ENCODE data around the gene PFKP.

The PFKP gene

DNA sequence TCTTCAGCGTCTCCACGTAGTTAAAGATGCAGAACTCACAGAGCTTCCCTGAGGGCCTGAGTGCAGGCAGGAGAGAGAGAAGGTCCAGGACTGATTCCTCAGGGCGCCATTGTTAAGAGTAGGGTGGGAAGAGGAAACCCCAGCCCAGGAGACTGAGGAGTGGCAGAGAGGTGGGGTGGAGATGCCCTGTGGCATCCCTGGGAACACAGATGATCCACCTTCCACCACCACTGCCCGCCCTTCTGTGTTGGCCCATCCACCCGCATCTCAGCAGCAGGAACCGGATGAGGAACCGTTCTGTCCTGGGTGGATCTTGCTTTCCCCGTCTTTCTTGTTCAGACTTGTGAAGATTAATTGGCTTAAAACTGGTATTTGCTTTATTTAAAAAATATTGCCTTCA is 48.3 kb downstream of the PFKP start:
- no peak for DNase-seq (ENCODE audit: extremely low spot score)
- ChIA-PET CTCF (interaction anchor here (1.1 kb wide), 1 partner anchor 10 kb away, joined by 3 read pairs; no protein-coding TSS in a partner anchor), POLR2A (no interaction called here)
- TF ChIP-seq, protein P1, sequence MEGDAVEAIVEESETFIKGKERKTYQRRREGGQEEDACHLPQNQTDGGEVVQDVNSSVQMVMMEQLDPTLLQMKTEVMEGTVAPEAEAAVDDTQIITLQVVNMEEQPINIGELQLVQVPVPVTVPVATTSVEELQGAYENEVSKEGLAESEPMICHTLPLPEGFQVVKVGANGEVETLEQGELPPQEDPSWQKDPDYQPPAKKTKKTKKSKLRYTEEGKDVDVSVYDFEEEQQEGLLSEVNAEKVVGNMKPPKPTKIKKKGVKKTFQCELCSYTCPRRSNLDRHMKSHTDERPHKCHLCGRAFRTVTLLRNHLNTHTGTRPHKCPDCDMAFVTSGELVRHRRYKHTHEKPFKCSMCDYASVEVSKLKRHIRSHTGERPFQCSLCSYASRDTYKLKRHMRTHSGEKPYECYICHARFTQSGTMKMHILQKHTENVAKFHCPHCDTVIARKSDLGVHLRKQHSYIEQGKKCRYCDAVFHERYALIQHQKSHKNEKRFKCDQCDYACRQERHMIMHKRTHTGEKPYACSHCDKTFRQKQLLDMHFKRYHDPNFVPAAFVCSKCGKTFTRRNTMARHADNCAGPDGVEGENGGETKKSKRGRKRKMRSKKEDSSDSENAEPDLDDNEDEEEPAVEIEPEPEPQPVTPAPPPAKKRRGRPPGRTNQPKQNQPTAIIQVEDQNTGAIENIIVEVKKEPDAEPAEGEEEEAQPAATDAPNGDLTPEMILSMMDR (IDR thresholded peaks at IDR 0.05; ENCODE audit: control extremely low read depth, extremely low read depth, low read depth, missing control alignments): no peak

DNA sequence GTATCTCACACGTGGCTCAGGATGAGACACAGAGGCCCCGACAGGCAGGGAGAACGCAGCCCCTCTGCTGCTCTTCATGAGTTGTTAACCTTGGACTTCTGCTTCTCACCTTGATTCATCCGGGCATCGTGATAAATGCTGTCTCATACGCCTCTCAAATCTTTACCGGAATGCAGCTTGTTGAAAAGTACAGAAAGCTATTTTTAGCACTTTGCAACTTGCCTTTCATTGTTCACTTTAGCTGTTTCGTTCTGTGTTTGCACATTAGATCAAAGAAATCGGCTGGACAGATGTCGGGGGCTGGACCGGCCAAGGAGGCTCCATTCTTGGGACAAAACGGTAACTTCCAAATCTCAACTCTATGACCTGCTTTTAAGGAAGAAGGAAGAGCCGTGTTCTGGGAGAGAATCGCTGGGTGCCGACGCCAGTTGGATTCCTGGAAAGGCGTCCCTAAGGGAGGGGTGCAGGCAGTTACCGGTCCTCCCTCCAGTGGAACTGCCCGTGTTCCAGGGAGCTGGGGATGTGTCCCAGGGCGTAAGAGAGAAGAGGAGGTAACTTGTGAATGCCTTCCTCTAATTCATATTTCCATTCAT is 49.3 kb downstream of the PFKP start:
- ChIA-PET POLR2A (no interaction called here), CTCF (interaction anchor here (1.1 kb wide), 1 partner anchor 9 kb away, joined by 3 read pairs; no protein-coding TSS in a partner anchor)
- TF ChIP-seq, protein P1 (IDR thresholded peaks at IDR 0.05; ENCODE audit: control extremely low read depth, extremely low read depth, low read depth, missing control alignments): no peak
- no peak for DNase-seq (ENCODE audit: extremely low spot score)

DNA sequence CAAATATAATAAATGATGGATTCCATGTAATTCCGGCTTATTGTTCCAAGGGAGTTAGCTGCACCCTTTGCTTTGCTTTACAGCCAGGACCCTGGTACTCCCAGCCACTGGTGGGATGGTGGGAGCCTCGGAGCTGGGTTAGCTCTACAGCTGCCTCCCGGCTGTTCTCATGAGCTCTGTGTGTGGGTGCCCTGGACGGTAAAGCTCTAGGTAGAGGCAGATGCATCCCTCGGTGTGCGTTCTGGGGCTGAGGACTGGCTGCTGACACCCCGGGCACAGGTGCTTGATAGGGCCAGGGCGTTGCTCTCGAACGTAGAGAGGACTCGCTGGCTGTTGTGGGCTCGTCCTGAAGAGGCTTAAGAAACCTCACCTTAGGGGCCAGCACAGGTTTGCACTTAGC is 50.1 kb downstream of the PFKP start:
- TF ChIP-seq, protein P1 (IDR thresholded peaks at IDR 0.05; ENCODE audit: control extremely low read depth, extremely low read depth, low read depth, missing control alignments): no peak
- POLR2A ChIA-PET: no interaction called here
- no peak for DNase-seq (ENCODE audit: extremely low spot score)
- CTCF ChIA-PET: no interaction called here

DNA sequence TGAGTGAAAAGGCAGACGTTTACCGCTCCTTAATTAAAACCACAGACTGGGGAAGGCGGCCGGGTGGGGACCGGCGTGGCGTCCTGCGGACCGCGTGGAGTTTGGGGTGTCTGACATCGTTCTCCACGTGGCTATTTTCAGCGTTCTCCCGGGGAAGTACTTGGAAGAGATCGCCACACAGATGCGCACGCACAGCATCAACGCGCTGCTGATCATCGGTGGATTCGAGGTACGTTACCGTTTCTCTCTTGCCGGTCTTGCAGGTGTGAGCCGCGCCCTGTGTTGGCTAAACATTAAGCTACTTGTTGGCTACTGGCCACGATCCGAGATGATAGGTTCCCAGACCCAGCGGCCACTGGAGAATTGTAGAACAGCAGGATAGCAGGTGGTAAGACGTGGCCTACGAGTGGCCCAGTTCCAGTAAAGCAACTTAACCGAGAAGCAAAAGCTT is 51.3 kb downstream of the PFKP start:
- CTCF ChIA-PET: interaction anchor here (1.1 to 1.8 kb wide), 3 partner anchors 11 to 75 kb away, joined by 3 to 5 read pairs (median 3); no protein-coding TSS in a partner anchor
- TF ChIP-seq, protein P1 (IDR thresholded peaks at IDR 0.05; ENCODE audit: control extremely low read depth, extremely low read depth, low read depth, missing control alignments): no peak
- DNase-seq (ENCODE audit: extremely low spot score): no peak
- POLR2A ChIA-PET: no interaction called here

DNA sequence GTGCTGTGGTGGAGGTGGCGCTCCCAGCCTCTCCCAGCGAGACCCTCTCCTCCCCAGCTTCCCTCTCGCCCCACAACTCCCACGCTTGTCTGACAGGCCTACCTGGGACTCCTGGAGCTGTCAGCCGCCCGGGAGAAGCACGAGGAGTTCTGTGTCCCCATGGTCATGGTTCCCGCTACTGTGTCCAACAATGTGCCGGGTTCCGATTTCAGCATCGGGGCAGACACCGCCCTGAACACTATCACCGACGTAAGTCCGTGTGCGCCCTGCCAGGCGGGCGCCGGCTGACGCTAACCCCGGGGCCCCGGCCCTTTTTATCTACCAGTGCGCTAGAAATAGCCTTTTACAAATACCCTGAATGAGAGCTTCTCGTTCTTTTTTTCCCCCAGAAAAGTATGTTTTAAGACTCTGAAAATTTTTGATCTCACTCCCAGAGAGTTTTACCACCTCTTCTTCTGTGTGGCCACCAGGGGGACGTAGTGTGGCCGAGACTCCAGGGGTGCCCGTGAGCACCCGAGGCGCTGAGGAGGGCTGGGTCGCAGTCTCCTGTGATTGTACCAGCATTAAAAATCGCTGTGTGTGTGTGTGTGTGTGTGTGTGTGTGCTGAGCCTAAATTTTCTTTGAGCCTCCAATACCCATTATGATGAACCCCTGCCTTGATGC is 52.6 kb downstream of the PFKP start:
- CTCF ChIA-PET: interaction anchor here (1.0 to 1.8 kb wide), 3 partner anchors 12 to 45 kb away, joined by 3 to 5 read pairs (median 3); no protein-coding TSS in a partner anchor
- TF ChIP-seq, protein P1 (IDR thresholded peaks at IDR 0.05; ENCODE audit: control extremely low read depth, extremely low read depth, low read depth, missing control alignments): peak; percentile 15
- DNase-seq (ENCODE audit: extremely low spot score): no peak
- POLR2A ChIA-PET: no interaction called here

DNA sequence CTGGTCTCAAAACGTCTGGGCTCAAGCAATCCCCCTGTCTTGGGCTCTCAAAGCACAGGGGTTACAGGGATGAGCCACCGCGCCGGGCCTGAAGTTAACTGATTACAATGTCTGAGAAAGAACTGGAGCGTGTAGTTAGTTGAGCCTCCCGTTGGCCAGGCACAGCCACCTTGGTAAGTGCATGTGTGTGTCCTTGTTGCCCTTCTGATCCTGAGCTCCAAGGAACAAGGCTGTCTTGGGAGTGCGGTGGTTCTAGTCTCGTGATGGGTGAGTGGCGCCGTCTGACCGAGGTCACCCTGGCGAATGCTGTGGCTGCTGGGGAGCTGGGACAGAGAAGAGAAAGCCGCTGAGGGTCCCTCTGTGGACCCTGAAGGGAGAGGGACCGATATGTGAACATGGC is 54.7 kb downstream of the PFKP start:
- POLR2A ChIA-PET: no interaction called here
- DNase-seq (ENCODE audit: extremely low spot score): no peak
- CTCF ChIA-PET: interaction anchor here (1.2 to 1.3 kb wide), 2 partner anchors 13 to 22 kb away, joined by 3 to 6 read pairs; no protein-coding TSS in a partner anchor

More for the DNA sequence above, 54.7 kb downstream of the PFKP start:
- TF ChIP-seq, protein P1 (IDR thresholded peaks at IDR 0.05; ENCODE audit: control extremely low read depth, extremely low read depth, low read depth, missing control alignments): no peak

Measured in GM10248 (cell line).